WI38 (cell line): ENCODE measurements around the gene DIP2B.
"Not testable (repeated sequence)": the region's sequence is repeated elsewhere in the genome, so short reads cannot be mapped to it uniquely, and the experiment has no call there.

Experiments
- H3K4me3 ChIP-seq: 2 replicates; pipeline ENCODE4 v1.5.1; 2011; ENCODE audit warnings: low read depth, mild to moderate bottlenecking, control low read depth, low read length
- CTCF ChIP-seq: IDR thresholded peaks from 2 replicates; pipeline ENCODE4 v1.5.1; 2012; ENCODE audit warnings: low read depth, mild to moderate bottlenecking, control low read depth, low read length

Gene DIP2B

GRCh38 chr12:50679612-50680011, 174.8 kb downstream of the DIP2B start:
- no peak overlapping the region for H3K4me3 ChIP-seq
- no peak for TF ChIP-seq CTCF

- not testable (repeated sequence) for H3K4me3 ChIP-seq
Observed at GRCh38 chr12:50681064-50681463, 176.3 kb downstream of the DIP2B start.

GRCh38 chr12:50685641-50686040, 180.9 kb downstream of the DIP2B start:
- TF ChIP-seq CTCF: no peak
- H3K4me3 ChIP-seq: no peak overlapping the region

- TF ChIP-seq CTCF: no peak
- no peak overlapping the region for H3K4me3 ChIP-seq
Observed at GRCh38 chr12:50686406-50686805, 181.6 kb downstream of the DIP2B start.

GRCh38 chr12:50686976-50687375, 182.2 kb downstream of the DIP2B start:
- no peak for TF ChIP-seq CTCF

GRCh38 chr12:50689437-50689836, 184.7 kb downstream of the DIP2B start:
- TF ChIP-seq CTCF: no peak
- no peak overlapping the region for H3K4me3 ChIP-seq

More at GRCh38 chr12:50686976-50687375, 182.2 kb downstream of the DIP2B start:
- H3K4me3 ChIP-seq: no peak overlapping the region

GRCh38 chr12:50690925-50691324, 186.1 kb downstream of the DIP2B start:
- H3K4me3 ChIP-seq: no peak overlapping the region

More at GRCh38 chr12:50690925-50691324, 186.1 kb downstream of the DIP2B start:
- no peak for TF ChIP-seq CTCF
